ENCODE data around the gene IL17F.

The IL17F gene

GRCh38 chr6:52276130-52276529, 31.8 kb upstream of the IL17F start:
- Histone ChIP-seq H3K4me1 (ENCODE audit: control insufficient read depth in 1 of 2, insufficient read depth in 2 of 2, low read length in 2 of 2) (peaks cover 0 to 3% of the 10 kb centered on the region in 2 donors), H3K9me3 (ENCODE audit: control insufficient read depth in 1 of 2, low read length in 2 of 2) (no peaks in the 10 kb centered on the region), H3K36me3 (ENCODE audit: control insufficient read depth in 1 of 2, insufficient read depth in 2 of 2, low read length in 2 of 2) (peaks cover 31 to 85% of the 10 kb centered on the region in 2 donors), H3K4me3 (ENCODE audit: low read depth in 1 of 2, low read length in 2 of 2) (no peak overlapping the region), H3K27ac (ENCODE audit: low read depth, low read length) (no peak overlapping the region), H3K9ac (ENCODE audit: low read depth in 1 of 2, low read length in 2 of 2) (no peak overlapping the region), H3K27me3 (ENCODE audit: control insufficient read depth in 1 of 2, insufficient read depth in 2 of 2, low read length in 2 of 2) (no peaks in the 10 kb centered on the region)

GRCh38 chr6:52271852-52272460, 27.7 kb upstream of the IL17F start:
- H3K27me3 ChIP-seq (ENCODE audit: control insufficient read depth in 1 of 2, insufficient read depth in 2 of 2, low read length in 2 of 2), result no peaks in the 10 kb centered on the region
- no peak overlapping the region for H3K4me3 ChIP-seq (ENCODE audit: low read depth in 1 of 2, low read length in 2 of 2)
- peaks cover 0 to 3% of the 10 kb centered on the region in 2 donors for H3K4me1 ChIP-seq (ENCODE audit: control insufficient read depth in 1 of 2, insufficient read depth in 2 of 2, low read length in 2 of 2)
- H3K9ac ChIP-seq (ENCODE audit: low read depth in 1 of 2, low read length in 2 of 2), result no peak overlapping the region
- H3K36me3 ChIP-seq (ENCODE audit: control insufficient read depth in 1 of 2, insufficient read depth in 2 of 2, low read length in 2 of 2), result peaks cover 34 to 75% of the 10 kb centered on the region in 2 donors
- no peaks in the 10 kb centered on the region for H3K9me3 ChIP-seq (ENCODE audit: control insufficient read depth in 1 of 2, low read length in 2 of 2)
- H3K27ac ChIP-seq (ENCODE audit: low read depth, low read length), result no peak overlapping the region

- Histone ChIP-seq H3K9ac (ENCODE audit: low read depth in 1 of 2, low read length in 2 of 2) (no peak overlapping the region), H3K4me3 (ENCODE audit: low read depth in 1 of 2, low read length in 2 of 2) (no peak overlapping the region), H3K4me1 (ENCODE audit: control insufficient read depth in 1 of 2, insufficient read depth in 2 of 2, low read length in 2 of 2) (no peaks in the 10 kb centered on the region), H3K27me3 (ENCODE audit: control insufficient read depth in 1 of 2, insufficient read depth in 2 of 2, low read length in 2 of 2) (no peaks in the 10 kb centered on the region), H3K9me3 (ENCODE audit: control insufficient read depth in 1 of 2, low read length in 2 of 2) (no peaks in the 10 kb centered on the region), H3K27ac (ENCODE audit: low read depth, low read length) (no peak overlapping the region), H3K36me3 (ENCODE audit: control insufficient read depth in 1 of 2, insufficient read depth in 2 of 2, low read length in 2 of 2) (peaks cover 36 to 59% of the 10 kb centered on the region in 2 donors)
These were observed 19.6 kb upstream of the IL17F start for GRCh38 chr6:52263709-52264540.

GRCh38 chr6:52262620-52263344, 18.5 kb upstream of the IL17F start:
- peaks cover 28 to 48% of the 10 kb centered on the region in 2 donors for H3K36me3 ChIP-seq (ENCODE audit: control insufficient read depth in 1 of 2, insufficient read depth in 2 of 2, low read length in 2 of 2)
- H3K4me3 ChIP-seq (ENCODE audit: low read depth in 1 of 2, low read length in 2 of 2), result no peak overlapping the region

GRCh38 chr6:52261229-52261628, 16.9 kb upstream of the IL17F start:
- H3K9me3 ChIP-seq (ENCODE audit: control insufficient read depth in 1 of 2, low read length in 2 of 2), result no peaks in the 10 kb centered on the region
- H3K4me1 ChIP-seq (ENCODE audit: control insufficient read depth in 1 of 2, insufficient read depth in 2 of 2, low read length in 2 of 2), result no peaks in the 10 kb centered on the region
- H3K27ac ChIP-seq (ENCODE audit: low read depth, low read length), result no peak overlapping the region
- no peaks in the 10 kb centered on the region for H3K27me3 ChIP-seq (ENCODE audit: control insufficient read depth in 1 of 2, insufficient read depth in 2 of 2, low read length in 2 of 2)
- H3K36me3 ChIP-seq (ENCODE audit: control insufficient read depth in 1 of 2, insufficient read depth in 2 of 2, low read length in 2 of 2), result peaks cover 20 to 38% of the 10 kb centered on the region in 2 donors
- H3K9ac ChIP-seq (ENCODE audit: low read depth in 1 of 2, low read length in 2 of 2), result no peak overlapping the region
- H3K4me3 ChIP-seq (ENCODE audit: low read depth in 1 of 2, low read length in 2 of 2), result no peak overlapping the region

More at GRCh38 chr6:52262620-52263344, 18.5 kb upstream of the IL17F start:
- Histone ChIP-seq H3K27ac (ENCODE audit: low read depth, low read length) (no peak overlapping the region), H3K9ac (ENCODE audit: low read depth in 1 of 2, low read length in 2 of 2) (no peak overlapping the region), H3K27me3 (ENCODE audit: control insufficient read depth in 1 of 2, insufficient read depth in 2 of 2, low read length in 2 of 2) (no peaks in the 10 kb centered on the region), H3K4me1 (ENCODE audit: control insufficient read depth in 1 of 2, insufficient read depth in 2 of 2, low read length in 2 of 2) (no peaks in the 10 kb centered on the region), H3K9me3 (ENCODE audit: control insufficient read depth in 1 of 2, low read length in 2 of 2) (no peaks in the 10 kb centered on the region)

GRCh38 chr6:52260634-52261033, 16.3 kb upstream of the IL17F start:
- Histone ChIP-seq H3K4me1 (ENCODE audit: control insufficient read depth in 1 of 2, insufficient read depth in 2 of 2, low read length in 2 of 2) (no peaks in the 10 kb centered on the region), H3K9me3 (ENCODE audit: control insufficient read depth in 1 of 2, low read length in 2 of 2) (no peaks in the 10 kb centered on the region), H3K9ac (ENCODE audit: low read depth in 1 of 2, low read length in 2 of 2) (no peak overlapping the region), H3K4me3 (ENCODE audit: low read depth in 1 of 2, low read length in 2 of 2) (no peak overlapping the region), H3K27me3 (ENCODE audit: control insufficient read depth in 1 of 2, insufficient read depth in 2 of 2, low read length in 2 of 2) (no peaks in the 10 kb centered on the region), H3K36me3 (ENCODE audit: control insufficient read depth in 1 of 2, insufficient read depth in 2 of 2, low read length in 2 of 2) (peaks cover 15 to 32% of the 10 kb centered on the region in 2 donors), H3K27ac (ENCODE audit: low read depth, low read length) (no peak overlapping the region)

GRCh38 chr6:52255434-52255833, 11.1 kb upstream of the IL17F start:
- Histone ChIP-seq H3K36me3 (ENCODE audit: control insufficient read depth in 1 of 2, insufficient read depth in 2 of 2, low read length in 2 of 2) (no peaks in the 10 kb centered on the region), H3K9ac (ENCODE audit: low read depth in 1 of 2, low read length in 2 of 2) (no peak overlapping the region), H3K4me3 (ENCODE audit: low read depth in 1 of 2, low read length in 2 of 2) (no peak overlapping the region), H3K27me3 (ENCODE audit: control insufficient read depth in 1 of 2, insufficient read depth in 2 of 2, low read length in 2 of 2) (peaks cover 7 to 8% of the 10 kb centered on the region in 2 donors), H3K9me3 (ENCODE audit: control insufficient read depth in 1 of 2, low read length in 2 of 2) (no peaks in the 10 kb centered on the region), H3K27ac (ENCODE audit: low read depth, low read length) (no peak overlapping the region), H3K4me1 (ENCODE audit: control insufficient read depth in 1 of 2, insufficient read depth in 2 of 2, low read length in 2 of 2) (no peaks in the 10 kb centered on the region)

- Histone ChIP-seq H3K36me3 (ENCODE audit: control insufficient read depth in 1 of 2, insufficient read depth in 2 of 2, low read length in 2 of 2) (no peaks in the 10 kb centered on the region), H3K9ac (ENCODE audit: low read depth in 1 of 2, low read length in 2 of 2) (no peak overlapping the region), H3K27me3 (ENCODE audit: control insufficient read depth in 1 of 2, insufficient read depth in 2 of 2, low read length in 2 of 2) (peaks cover 7 to 8% of the 10 kb centered on the region in 2 donors), H3K4me3 (ENCODE audit: low read depth in 1 of 2, low read length in 2 of 2) (no peak overlapping the region), H3K27ac (ENCODE audit: low read depth, low read length) (no peak overlapping the region), H3K4me1 (ENCODE audit: control insufficient read depth in 1 of 2, insufficient read depth in 2 of 2, low read length in 2 of 2) (no peaks in the 10 kb centered on the region), H3K9me3 (ENCODE audit: control insufficient read depth in 1 of 2, low read length in 2 of 2) (no peaks in the 10 kb centered on the region)
These were observed 10.6 kb upstream of the IL17F start for GRCh38 chr6:52254731-52255378.

- Histone ChIP-seq H3K9me3 (ENCODE audit: control insufficient read depth in 1 of 2, low read length in 2 of 2) (no peaks in the 10 kb centered on the region), H3K27me3 (ENCODE audit: control insufficient read depth in 1 of 2, insufficient read depth in 2 of 2, low read length in 2 of 2) (peaks cover 7 to 11% of the 10 kb centered on the region in 2 donors), H3K9ac (ENCODE audit: low read depth in 1 of 2, low read length in 2 of 2) (no peak overlapping the region), H3K4me1 (ENCODE audit: control insufficient read depth in 1 of 2, insufficient read depth in 2 of 2, low read length in 2 of 2) (no peaks in the 10 kb centered on the region), H3K4me3 (ENCODE audit: low read depth in 1 of 2, low read length in 2 of 2) (no peak overlapping the region), H3K36me3 (ENCODE audit: control insufficient read depth in 1 of 2, insufficient read depth in 2 of 2, low read length in 2 of 2) (no peaks in the 10 kb centered on the region), H3K27ac (ENCODE audit: low read depth, low read length) (no peak overlapping the region)
These were observed 9.2 kb upstream of the IL17F start for GRCh38 chr6:52253494-52253893.
